Trophoblast cell (in vitro differentiated cells and primary cell): ENCODE results near the gene DLGAP1.

Source experiments
- DNase-seq, 2 donors: peaks; one replicate each; pipeline ENCODE4 v3.0.0-alpha.2; 2016
- H2AFZ ChIP-seq: 2 replicates; pipeline ENCODE4 v1.6.1; 2013; ENCODE audit warnings: low read length, moderate library complexity, mild to moderate bottlenecking; ENCODE audit not compliant: insufficient read depth, poor library complexity
- H2AK5ac ChIP-seq: 2 replicates; pipeline ENCODE4 v1.6.1; 2013; ENCODE audit warnings: mild to moderate bottlenecking, low read length
- H2BK120ac ChIP-seq: 2 replicates; pipeline ENCODE4 v1.6.1; 2013; ENCODE audit warnings: low read length, mild to moderate bottlenecking, moderate library complexity; ENCODE audit not compliant: insufficient read depth, poor library complexity
- H2BK12ac ChIP-seq: 2 replicates; pipeline ENCODE4 v1.6.1; 2013; ENCODE audit warnings: mild to moderate bottlenecking, low read length, moderate library complexity
- H2BK5ac ChIP-seq: 2 replicates; pipeline ENCODE4 v1.6.1; 2013; ENCODE audit warnings: low read length, low read depth, moderate library complexity, mild to moderate bottlenecking; ENCODE audit not compliant: poor library complexity
- H3K14ac ChIP-seq: 2 replicates; pipeline ENCODE4 v1.6.1; 2013; ENCODE audit warnings: mild to moderate bottlenecking, low read length
- H3K18ac ChIP-seq: 2 replicates; pipeline ENCODE4 v1.6.1; 2013; ENCODE audit warnings: mild to moderate bottlenecking, low read length
- H3K23ac ChIP-seq: 2 replicates; pipeline ENCODE4 v1.6.1; 2013; ENCODE audit warnings: low read length
- H3K27ac ChIP-seq: 2 replicates; pipeline ENCODE4 v1.5.1; 2013; ENCODE audit warnings: low read depth, mild to moderate bottlenecking, inconsistent platforms, low read length, moderate library complexity
- H3K27me3 ChIP-seq: 2 replicates; pipeline ENCODE4 v1.6.1; 2013; ENCODE audit warnings: inconsistent platforms, mild to moderate bottlenecking, low read length, moderate library complexity; ENCODE audit not compliant: insufficient read depth
- H3K36me3 ChIP-seq, 2 experiments: 1 replicate in 1 of 2; 2 replicates in 1 of 2; pipeline ENCODE4 v1.6.1; 2013; ENCODE audit warnings: low read length in 2 of 2, mild to moderate bottlenecking in 2 of 2, moderate library complexity in 1 of 2; ENCODE audit not compliant: insufficient read depth in 2 of 2, control insufficient read depth in 1 of 2
- H3K4ac ChIP-seq: 2 replicates; pipeline ENCODE4 v1.6.1; 2013; ENCODE audit warnings: low read depth, mild to moderate bottlenecking, low read length, moderate library complexity
- H3K4me1 ChIP-seq, 2 experiments: 1 replicate in 1 of 2; 2 replicates in 1 of 2; pipeline ENCODE4 v1.6.1; 2013; ENCODE audit warnings: low read length in 2 of 2, mild to moderate bottlenecking in 2 of 2, moderate library complexity in 1 of 2; ENCODE audit not compliant: insufficient read depth in 2 of 2, control insufficient read depth in 1 of 2
- H3K4me2 ChIP-seq: 2 replicates; pipeline ENCODE4 v1.6.1; 2013; ENCODE audit warnings: inconsistent platforms, mild to moderate bottlenecking, low read length, moderate library complexity
- H3K4me3 ChIP-seq: 2 replicates; pipeline ENCODE4 v1.5.1; 2013; ENCODE audit warnings: mild to moderate bottlenecking, low read depth, low read length, inconsistent platforms
- H3K79me1 ChIP-seq: one replicate; pipeline ENCODE4 v1.6.1; 2013; ENCODE audit warnings: low read length
- H3K79me2 ChIP-seq: 2 replicates; pipeline ENCODE4 v1.6.1; 2013; ENCODE audit warnings: low read length, mild to moderate bottlenecking; ENCODE audit not compliant: control insufficient read depth, insufficient read depth, poor library complexity
- H3K9ac ChIP-seq: 2 replicates; pipeline ENCODE4 v1.6.1; 2013; ENCODE audit warnings: mild to moderate bottlenecking, low read length
- H3K9me3 ChIP-seq: 2 replicates; pipeline ENCODE4 v1.6.1; 2013; ENCODE audit warnings: low read depth, mild to moderate bottlenecking, control low read depth, inconsistent platforms, low read length; ENCODE audit not compliant: insufficient read depth
- H4K12ac ChIP-seq: 2 replicates; pipeline ENCODE4 v1.6.1; 2013; ENCODE audit warnings: low read depth, mild to moderate bottlenecking, low read length, moderate library complexity
- H4K8ac ChIP-seq: 2 replicates; pipeline ENCODE4 v1.6.1; 2013; ENCODE audit warnings: low read depth, mild to moderate bottlenecking, low read length, moderate library complexity
- H4K91ac ChIP-seq: one replicate; pipeline ENCODE4 v1.6.1; 2013; ENCODE audit warnings: low read depth, mild to moderate bottlenecking, low read length, moderate library complexity
- WGBS: extraction: QIAGEN DNeasy Blood & Tissue Kit; methylation state at CpG from one replicate; pipeline ENCODE4 v1.1.7; 2013; ENCODE audit warnings: missing lambda C conversion rate; ENCODE audit not compliant: insufficient read length, insufficient coverage; ENCODE audit errors: extremely low coverage; 5-methylcytosine and 5-hydroxymethylcytosine counted together

Gene DLGAP1

DNA sequence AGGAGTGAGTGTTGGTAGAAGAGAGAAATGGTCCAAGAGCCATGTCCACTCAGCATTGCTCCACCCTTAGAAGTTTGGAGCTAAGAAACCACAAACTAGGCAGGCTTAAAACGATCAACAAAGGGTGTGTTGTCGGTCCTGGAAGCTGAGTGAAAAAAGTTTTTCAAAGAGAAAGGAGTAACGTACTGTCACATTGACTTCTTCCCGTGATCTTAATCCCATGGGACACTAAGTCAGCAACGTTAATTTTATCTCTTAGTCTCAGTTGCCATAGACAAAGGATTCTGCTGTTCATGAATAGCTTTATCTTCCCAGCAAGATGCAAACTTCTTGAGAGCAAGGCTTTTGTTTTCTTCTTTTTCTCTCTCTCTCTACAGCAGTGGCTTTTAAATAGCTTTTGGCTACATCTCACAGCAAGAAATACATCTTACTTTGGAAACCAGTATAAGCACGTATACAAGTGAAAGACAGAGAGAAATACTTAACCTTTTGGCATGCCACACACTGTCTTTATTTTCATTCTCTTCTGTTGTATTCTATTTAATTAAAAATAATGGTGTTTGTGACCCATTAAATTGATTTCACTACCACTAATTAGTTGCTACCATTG, 627.8 kb downstream of the DLGAP1 start:
- Histone ChIP-seq H2BK5ac (no peak overlapping the region), H4K8ac (no peak overlapping the region), H3K9me3 (no peaks in the 10 kb centered on the region), H3K27ac (no peak overlapping the region), H3K79me2 (no peaks in the 10 kb centered on the region), H2AFZ (no peak overlapping the region), H3K27me3 (no peaks in the 10 kb centered on the region), H3K4me2 (no peak overlapping the region), H3K18ac (no peak overlapping the region), H3K79me1 (no peaks in the 10 kb centered on the region), H3K4ac (no peak overlapping the region), H2BK120ac (no peak overlapping the region), H3K23ac (no peak overlapping the region), H3K4me1 (no peaks in the 10 kb centered on the region), H3K9ac (no peak overlapping the region), H3K14ac (no peak overlapping the region), H4K12ac (no peak overlapping the region), H2AK5ac (no peak overlapping the region), H3K36me3 (no peaks in the 10 kb centered on the region), H4K91ac (no peak overlapping the region), H2BK12ac (no peak overlapping the region), H3K4me3 (no peak overlapping the region)
- no CpG with 5 or more reads among the region's 6 CpGs for WGBS
- DNase-seq, result no peak

DNA sequence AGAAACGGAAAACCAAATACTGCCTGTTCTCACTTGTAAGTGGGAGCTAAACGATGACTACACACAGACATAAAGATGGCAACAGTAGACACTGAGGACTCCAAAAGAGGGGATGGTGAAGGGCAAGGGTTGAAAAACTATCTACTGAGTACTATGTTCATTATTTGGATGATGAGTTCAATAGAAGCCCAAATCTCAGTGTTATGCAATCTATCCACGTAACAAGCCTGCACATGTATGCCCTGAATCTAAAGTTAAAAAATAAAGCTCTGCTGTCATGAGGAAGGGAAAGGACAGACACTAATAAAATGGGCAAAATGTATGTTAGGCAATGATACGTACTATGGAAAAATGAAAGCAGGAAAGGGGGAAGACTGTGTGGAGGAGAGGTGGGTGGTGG, 629.1 kb downstream of the DLGAP1 start:
- H3K4me3 ChIP-seq, result no peak overlapping the region
- WGBS, result no CpG with 5 or more reads among the region's 4 CpGs
- no peak overlapping the region for H3K14ac ChIP-seq
- no peaks in the 10 kb centered on the region for H3K4me1 ChIP-seq
- no peak overlapping the region for H4K12ac ChIP-seq
- no peak overlapping the region for H3K18ac ChIP-seq
- no peak overlapping the region for H2BK12ac ChIP-seq
- H4K91ac ChIP-seq, result no peak overlapping the region
- no peaks in the 10 kb centered on the region for H3K36me3 ChIP-seq
- no peak overlapping the region for H3K4ac ChIP-seq
- no peak overlapping the region for H2AK5ac ChIP-seq
- no peak overlapping the region for H4K8ac ChIP-seq
- no peak for DNase-seq
- no peak overlapping the region for H2BK120ac ChIP-seq
- H2AFZ ChIP-seq, result no peak overlapping the region
- no peak overlapping the region for H3K9ac ChIP-seq
- H3K27me3 ChIP-seq, result no peaks in the 10 kb centered on the region
- no peaks in the 10 kb centered on the region for H3K79me2 ChIP-seq
- H3K27ac ChIP-seq, result no peak overlapping the region
- H3K9me3 ChIP-seq, result no peaks in the 10 kb centered on the region
- no peak overlapping the region for H3K4me2 ChIP-seq
- H3K79me1 ChIP-seq, result no peaks in the 10 kb centered on the region
- no peak overlapping the region for H2BK5ac ChIP-seq
- H3K23ac ChIP-seq, result no peak overlapping the region

DNA sequence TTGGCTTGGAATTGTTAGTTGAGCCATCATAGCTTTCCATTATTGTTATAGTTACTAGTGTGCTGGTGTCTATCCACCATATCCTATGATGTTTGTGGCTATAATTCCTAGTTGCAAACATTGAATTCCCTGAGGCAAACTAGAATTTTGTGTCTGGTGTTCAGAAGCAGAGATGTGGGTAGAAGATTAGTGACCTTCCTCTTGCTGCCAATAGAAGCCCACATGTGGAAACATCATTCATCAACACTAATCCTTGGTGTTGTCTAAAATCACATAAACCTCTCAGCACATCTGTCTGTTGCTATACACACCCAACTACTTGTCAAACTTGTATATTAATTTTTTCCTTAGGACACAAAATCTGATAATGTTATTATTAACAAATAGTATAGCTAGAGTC, 631.0 kb downstream of the DLGAP1 start:
- no peak overlapping the region for H2AFZ ChIP-seq
- no peak overlapping the region for H4K12ac ChIP-seq
- no peak overlapping the region for H4K91ac ChIP-seq
- H3K79me2 ChIP-seq, result no peaks in the 10 kb centered on the region
- no peaks in the 10 kb centered on the region for H3K79me1 ChIP-seq
- no peaks in the 10 kb centered on the region for H3K4me1 ChIP-seq
- H4K8ac ChIP-seq, result no peak overlapping the region
- no peak overlapping the region for H2BK12ac ChIP-seq
- H3K4me3 ChIP-seq, result no peak overlapping the region
- H3K4ac ChIP-seq, result no peak overlapping the region
- H3K36me3 ChIP-seq, result no peaks in the 10 kb centered on the region
- no peak overlapping the region for H2BK5ac ChIP-seq
- H3K23ac ChIP-seq, result no peak overlapping the region
- no peak overlapping the region for H3K18ac ChIP-seq
- H2BK120ac ChIP-seq, result no peak overlapping the region
- H3K14ac ChIP-seq, result no peak overlapping the region
- H3K9ac ChIP-seq, result no peak overlapping the region
- no peak overlapping the region for H2AK5ac ChIP-seq
- no peak overlapping the region for H3K4me2 ChIP-seq
- H3K27ac ChIP-seq, result no peak overlapping the region
- no peak for DNase-seq
- H3K27me3 ChIP-seq, result no peaks in the 10 kb centered on the region
- no peaks in the 10 kb centered on the region for H3K9me3 ChIP-seq

DNA sequence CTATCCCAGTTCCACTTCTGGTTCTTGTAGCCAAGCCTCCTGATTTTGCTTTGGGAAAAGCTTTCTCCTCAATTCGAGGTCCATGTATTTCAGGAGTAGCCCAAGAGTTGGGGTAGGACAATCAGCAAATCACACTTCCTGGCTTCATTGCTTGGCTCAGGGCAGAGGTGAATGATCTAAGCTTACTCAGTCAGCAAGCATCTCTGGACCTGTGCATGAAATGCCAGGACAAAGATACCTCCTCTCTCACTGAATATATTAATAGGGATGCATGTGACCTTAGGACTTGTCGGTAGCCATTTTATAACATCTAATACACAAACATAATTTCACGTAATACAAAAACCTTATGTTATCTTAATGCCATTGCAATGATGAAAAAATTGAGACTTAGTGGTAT, 632.0 kb downstream of the DLGAP1 start:
- H4K91ac ChIP-seq, result no peak overlapping the region
- H2BK12ac ChIP-seq, result no peak overlapping the region
- H3K79me1 ChIP-seq, result no peaks in the 10 kb centered on the region
- no peaks in the 10 kb centered on the region for H3K9me3 ChIP-seq
- H3K4me2 ChIP-seq, result no peak overlapping the region
- no peak overlapping the region for H3K9ac ChIP-seq
- no peak overlapping the region for H2AFZ ChIP-seq
- H4K8ac ChIP-seq, result no peak overlapping the region
- no peak overlapping the region for H4K12ac ChIP-seq
- H3K27ac ChIP-seq, result no peak overlapping the region
- no peaks in the 10 kb centered on the region for H3K4me1 ChIP-seq
- H3K23ac ChIP-seq, result no peak overlapping the region
- DNase-seq, result no peak
- H2BK120ac ChIP-seq, result no peak overlapping the region
- H3K4me3 ChIP-seq, result no peak overlapping the region
- H3K27me3 ChIP-seq, result no peaks in the 10 kb centered on the region
- no CpG with 5 or more reads among the region's 3 CpGs for WGBS
- H2BK5ac ChIP-seq, result no peak overlapping the region
- H3K36me3 ChIP-seq, result no peaks in the 10 kb centered on the region
- H3K79me2 ChIP-seq, result no peaks in the 10 kb centered on the region
- no peak overlapping the region for H2AK5ac ChIP-seq
- H3K4ac ChIP-seq, result no peak overlapping the region
- H3K18ac ChIP-seq, result no peak overlapping the region
- H3K14ac ChIP-seq, result no peak overlapping the region
